Subcutaneous abdominal adipose tissue (tissue), 5 donors: ENCODE measurements around the gene RBFOX1.

ENCODE experiments used
- H3K27ac ChIP-seq: one replicate; pipeline ENCODE4 v1.7.0; 2013; ENCODE audit warnings: low read depth, mild to moderate bottlenecking, inconsistent platforms, low read length, moderate library complexity
- H3K27me3 ChIP-seq, 5 donors: one replicate each; pipeline ENCODE4 v1.7.0; 2013; ENCODE audit warnings: low read length in 5 of 5, inconsistent platforms in 1 of 5; ENCODE audit not compliant: control insufficient read depth in 5 of 5, insufficient read depth in 4 of 5
- H3K36me3 ChIP-seq, 5 donors: one replicate each; pipeline ENCODE4 v1.7.0; 2013; ENCODE audit warnings: low read length in 5 of 5; ENCODE audit not compliant: control insufficient read depth in 5 of 5, insufficient read depth in 5 of 5
- H3K4me1 ChIP-seq, 5 donors: one replicate each; pipeline ENCODE4 v1.7.0; 2013; ENCODE audit warnings: low read length in 5 of 5, mild to moderate bottlenecking in 3 of 5, moderate library complexity in 1 of 5; ENCODE audit not compliant: control insufficient read depth in 5 of 5, insufficient read depth in 5 of 5
- H3K4me3 ChIP-seq, 5 donors: one replicate each; pipeline ENCODE4 v1.7.0; 2013; ENCODE audit warnings: low read length in 5 of 5, low read depth in 1 of 5
- H3K9ac ChIP-seq, 5 donors: one replicate each; pipeline ENCODE4 v1.7.0; 2013; ENCODE audit warnings: low read length in 5 of 5, mild to moderate bottlenecking in 4 of 5, moderate library complexity in 3 of 5
- H3K9me3 ChIP-seq, 5 donors: one replicate each; pipeline ENCODE4 v1.7.0; 2013; ENCODE audit warnings: low read length in 5 of 5; ENCODE audit not compliant: control insufficient read depth in 5 of 5
- donor health status: healthy.
- donor health status: healthy.
- donor health status: healthy.
- donor health status: healthy.
- donor health status: healthy.

Gene RBFOX1

GRCh38 chr16:7313170-7313569, 19.5 kb upstream of the RBFOX1 start:
- H3K9me3 ChIP-seq, result peaks cover 0 to 5% (median 0%) of the 10 kb centered on the region in 5 donors
- H3K27ac ChIP-seq, result no peak overlapping the region
- H3K4me3 ChIP-seq, result no peak overlapping the region
- H3K36me3 ChIP-seq, result no peaks in the 10 kb centered on the region
- H3K27me3 ChIP-seq, result peaks cover 0 to 7% (median 4%) of the 10 kb centered on the region in 5 donors
- H3K4me1 ChIP-seq, result no peaks in the 10 kb centered on the region
- H3K9ac ChIP-seq, result no peak overlapping the region

GRCh38 chr16:7314163-7314562, 18.5 kb upstream of the RBFOX1 start:
- Histone ChIP-seq H3K36me3 (no peaks in the 10 kb centered on the region), H3K27me3 (peaks cover 0 to 5% (median 4%) of the 10 kb centered on the region in 5 donors), H3K4me1 (no peaks in the 10 kb centered on the region)

GRCh38 chr16:7315813-7316212, 16.8 kb upstream of the RBFOX1 start:
- peaks cover 0 to 4% (median 0%) of the 10 kb centered on the region in 5 donors for H3K27me3 ChIP-seq
- H3K9ac ChIP-seq, result no peak overlapping the region
- no peaks in the 10 kb centered on the region for H3K36me3 ChIP-seq
- peaks cover 0 to 10% (median 0%) of the 10 kb centered on the region in 5 donors for H3K9me3 ChIP-seq
- H3K4me3 ChIP-seq, result no peak overlapping the region
- no peaks in the 10 kb centered on the region for H3K4me1 ChIP-seq
- H3K27ac ChIP-seq, result no peak overlapping the region

More at GRCh38 chr16:7314163-7314562, 18.5 kb upstream of the RBFOX1 start:
- no peak overlapping the region for H3K9ac ChIP-seq
- peaks cover 0 to 5% (median 0%) of the 10 kb centered on the region in 5 donors for H3K9me3 ChIP-seq
- H3K4me3 ChIP-seq, result no peak overlapping the region
- no peak overlapping the region for H3K27ac ChIP-seq

- Histone ChIP-seq H3K27ac (no peak overlapping the region), H3K9me3 (peaks cover 0 to 10% (median 0%) of the 10 kb centered on the region in 5 donors)
Measured at GRCh38 chr16:7316281-7316888, 16.3 kb upstream of the RBFOX1 start.

GRCh38 chr16:7317982-7318381, 14.7 kb upstream of the RBFOX1 start:
- H3K27ac ChIP-seq, result no peak overlapping the region

More at GRCh38 chr16:7316281-7316888, 16.3 kb upstream of the RBFOX1 start:
- no peak overlapping the region for H3K4me3 ChIP-seq
- no peak overlapping the region for H3K9ac ChIP-seq
- H3K4me1 ChIP-seq, result no peaks in the 10 kb centered on the region
- no peaks in the 10 kb centered on the region for H3K36me3 ChIP-seq
- H3K27me3 ChIP-seq, result peaks cover 0 to 4% (median 0%) of the 10 kb centered on the region in 5 donors

GRCh38 chr16:7318686-7319085, 14.0 kb upstream of the RBFOX1 start:
- H3K4me1 ChIP-seq, result no peaks in the 10 kb centered on the region
- H3K27me3 ChIP-seq, result peaks cover 0 to 4% (median 0%) of the 10 kb centered on the region in 5 donors
- H3K9ac ChIP-seq, result no peak overlapping the region
- no peak overlapping the region for H3K27ac ChIP-seq
- H3K36me3 ChIP-seq, result no peaks in the 10 kb centered on the region
- H3K9me3 ChIP-seq, result peaks cover 0 to 10% (median 0%) of the 10 kb centered on the region in 5 donors
- no peak overlapping the region for H3K4me3 ChIP-seq

More at GRCh38 chr16:7317982-7318381, 14.7 kb upstream of the RBFOX1 start:
- H3K4me1 ChIP-seq, result no peaks in the 10 kb centered on the region
- H3K4me3 ChIP-seq, result no peak overlapping the region
- peaks cover 0 to 10% (median 0%) of the 10 kb centered on the region in 5 donors for H3K9me3 ChIP-seq
- peaks cover 0 to 4% (median 0%) of the 10 kb centered on the region in 5 donors for H3K27me3 ChIP-seq
- no peak overlapping the region for H3K9ac ChIP-seq
- no peaks in the 10 kb centered on the region for H3K36me3 ChIP-seq

GRCh38 chr16:7319514-7319913, 13.1 kb upstream of the RBFOX1 start:
- Histone ChIP-seq H3K27me3 (peaks cover 0 to 4% (median 0%) of the 10 kb centered on the region in 5 donors), H3K36me3 (no peaks in the 10 kb centered on the region), H3K9ac (no peak overlapping the region), H3K4me1 (no peaks in the 10 kb centered on the region), H3K27ac (no peak overlapping the region), H3K9me3 (peaks cover 0 to 10% (median 0%) of the 10 kb centered on the region in 5 donors), H3K4me3 (no peak overlapping the region)

GRCh38 chr16:7321661-7322060, 11.0 kb upstream of the RBFOX1 start:
- Histone ChIP-seq H3K27ac (no peak overlapping the region), H3K27me3 (peaks cover 0 to 4% (median 0%) of the 10 kb centered on the region in 5 donors), H3K4me1 (no peaks in the 10 kb centered on the region), H3K36me3 (no peaks in the 10 kb centered on the region), H3K9me3 (peaks cover 0 to 13% (median 0%) of the 10 kb centered on the region in 5 donors), H3K9ac (no peak overlapping the region), H3K4me3 (no peak overlapping the region)

GRCh38 chr16:7324321-7324720, 8.3 kb upstream of the RBFOX1 start:
- no peaks in the 10 kb centered on the region for H3K4me1 ChIP-seq
- peaks cover 0 to 8% (median 0%) of the 10 kb centered on the region in 5 donors for H3K9me3 ChIP-seq
- no peak overlapping the region for H3K9ac ChIP-seq
- H3K36me3 ChIP-seq, result no peaks in the 10 kb centered on the region
- H3K27me3 ChIP-seq, result no peaks in the 10 kb centered on the region
- H3K4me3 ChIP-seq, result no peak overlapping the region
- no peak overlapping the region for H3K27ac ChIP-seq

- Histone ChIP-seq H3K27ac (no peak overlapping the region), H3K4me3 (no peak overlapping the region), H3K9ac (no peak overlapping the region)
Measured at GRCh38 chr16:7325834-7326233, 6.8 kb upstream of the RBFOX1 start.

More at GRCh38 chr16:7325834-7326233, 6.8 kb upstream of the RBFOX1 start:
- H3K4me1 ChIP-seq, result no peaks in the 10 kb centered on the region
- no peaks in the 10 kb centered on the region for H3K27me3 ChIP-seq
- peaks cover 0 to 2% (median 0%) of the 10 kb centered on the region in 5 donors for H3K9me3 ChIP-seq
- no peaks in the 10 kb centered on the region for H3K36me3 ChIP-seq
